ENCODE data around the gene PCK2. TPM values are rescaled to one million over a fixed set of nuclear protein-coding genes. Genes with fewer than 3 reads are reported as not detected.
A peak's percentile ranks its signal among the peaks of the same experiment; 100 is the strongest.
"Not testable (repeated sequence)": the region's sequence is repeated elsewhere in the genome, so short reads cannot be mapped to it uniquely, and the experiment has no call there.

The PCK2 gene
- 10 to 100 TPM; 26.5 to 48.0 (median 36.8) TPM for polyA plus RNA-seq (ENCODE audit: low read depth in 6 of 6)

DNA sequence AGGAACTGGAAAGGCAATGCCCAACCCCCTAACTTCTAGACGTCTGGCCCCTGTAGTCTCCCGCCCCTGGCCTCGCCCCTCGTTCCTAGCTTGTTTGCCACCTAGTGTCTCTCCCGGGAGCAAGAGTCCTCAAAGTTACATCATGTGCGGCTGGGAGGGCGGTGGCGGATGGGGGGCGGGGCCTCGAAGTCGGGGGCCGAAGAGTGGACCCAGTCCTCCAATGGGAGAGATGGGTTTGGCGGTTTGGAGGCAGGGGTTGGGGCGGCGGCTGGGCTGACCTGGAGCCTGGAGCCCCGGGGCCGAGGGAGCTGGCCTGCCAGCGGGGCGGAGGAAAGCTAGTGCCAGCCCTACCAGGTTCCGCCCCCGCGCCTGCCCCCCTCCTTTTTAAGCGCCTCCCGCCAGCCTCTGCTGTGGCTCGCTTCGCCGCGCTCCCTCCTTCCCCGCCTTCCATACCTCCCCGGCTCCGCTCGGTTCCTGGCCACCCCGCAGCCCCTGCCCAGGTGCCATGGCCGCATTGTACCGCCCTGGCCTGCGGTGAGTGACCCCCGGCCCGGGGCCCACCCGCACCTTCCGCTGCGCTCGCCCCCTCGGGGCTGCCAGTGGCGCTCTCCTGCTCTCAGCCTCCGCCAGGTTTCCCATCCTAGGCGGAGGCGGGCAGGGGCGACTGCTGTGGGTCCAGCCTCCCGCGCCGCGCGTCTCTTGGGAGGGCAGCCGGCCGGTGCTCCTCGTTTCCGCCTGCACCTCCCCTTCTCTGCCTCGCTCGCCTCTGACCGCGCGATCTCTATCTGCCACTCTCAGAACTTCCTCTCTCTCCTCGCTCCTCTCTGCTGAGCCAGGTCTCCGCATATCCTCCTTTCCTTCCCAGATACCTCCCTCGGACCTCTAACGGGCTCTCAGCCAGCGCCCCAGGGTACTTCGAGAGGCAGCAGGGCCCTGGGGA lies at the start of gene PCK2:
Gene PCK2 (plus strand): TSS at position 411 of the 940 bp plus-strand sequence. CDS start 95 bp downstream, at position 506.
- Mint-ChIP-seq H3K4me3 (peak within 1 kb of the TSS; percentile 96 to 100 (median 99)), H3K9me3 (no peaks in the 10 kb centered on the region), H3K27me3 (no peaks in the 10 kb centered on the region), H3K36me3 (peaks cover 0 to 8% of the 10 kb centered on the region in 2 donors), H3K4me1 (peaks cover 36 to 54% (median 38%) of the 10 kb centered on the region in 3 donors), H3K27ac (peak within 1 kb of the TSS; percentile 93 to 98 (median 96))
- ATAC-seq (ENCODE audit: low read depth in 2 of 2) = peak; percentile 64 to 67
- DNase-seq = peak; percentile 62

DNA sequence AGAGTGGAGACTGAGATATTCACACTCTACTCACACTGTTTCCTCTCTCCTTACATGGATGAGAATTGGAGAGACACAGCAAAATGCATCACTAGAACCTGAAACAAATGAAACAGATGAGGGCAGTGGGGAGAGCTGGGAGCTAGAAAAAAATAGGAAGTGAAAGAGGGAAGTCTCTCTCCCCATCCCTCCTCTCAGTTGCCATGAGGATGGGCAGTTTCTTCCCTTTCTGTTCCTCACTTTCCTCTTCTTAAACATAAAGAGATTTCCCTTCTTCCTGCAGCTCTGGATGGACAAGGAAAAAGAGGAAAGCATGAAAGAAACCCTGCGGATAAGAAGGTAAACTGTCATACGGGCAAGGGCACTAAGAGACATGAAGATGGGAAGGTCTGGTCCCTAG lies 45.1 kb upstream of the PCK2 start:
- H3K4me1 Mint-ChIP-seq = peaks cover 35 to 46% (median 46%) of the 10 kb centered on the region in 3 donors
- ATAC-seq (ENCODE audit: low read depth in 2 of 2) (peak; percentile 56 to 68), DNase-seq (peak; percentile 25)

GRCh38 chr14:24050753-24051152 lies 43.4 kb upstream of the PCK2 start:
- Mint-ChIP-seq H3K4me1 (peaks cover 35 to 46% (median 46%) of the 10 kb centered on the region in 3 donors), H3K4me3 (peak overlapping the region; percentile 79 to 95 (median 86)), H3K27ac (peak overlapping the region in 3 of 6 donors; percentile 12 to 74 (median 28)), H3K27me3 (peaks cover 13 to 31% (median 21%) of the 10 kb centered on the region in 3 donors)
- not testable (repeated sequence) for H3K36me3 Mint-ChIP-seq; H3K9me3 Mint-ChIP-seq; DNase-seq; ATAC-seq (ENCODE audit: low read depth in 2 of 2)

More for the DNA sequence above, 45.1 kb upstream of the PCK2 start:
- not testable (repeated sequence) for H3K36me3 Mint-ChIP-seq, H3K9me3 Mint-ChIP-seq
- Mint-ChIP-seq H3K4me3 (peak overlapping the region in 7 of 8 donors; percentile 2 to 68 (median 42)), H3K27me3 (peaks cover 8 to 19% (median 12%) of the 10 kb centered on the region in 3 donors), H3K27ac (peak overlapping the region in 3 of 6 donors; percentile 40 to 69 (median 60))

GRCh38 chr14:24051176-24051788 lies 42.8 kb upstream of the PCK2 start:
- no peak for DNase-seq
- peak; percentile 16 to 17 for ATAC-seq (ENCODE audit: low read depth in 2 of 2)
- Mint-ChIP-seq H3K36me3 (no peaks in the 10 kb centered on the region), H3K4me1 (peaks cover 35 to 46% (median 46%) of the 10 kb centered on the region in 3 donors), H3K9me3 (no peaks in the 10 kb centered on the region), H3K27ac (peak overlapping the region in 4 of 6 donors; percentile 28 to 94 (median 80)), H3K27me3 (peaks cover 13 to 33% (median 23%) of the 10 kb centered on the region in 3 donors), H3K4me3 (peak overlapping the region; percentile 79 to 95 (median 86))

GRCh38 chr14:24051789-24052655 lies 42.1 kb upstream of the PCK2 start, which contains the start of gene CARMIL3:
CARMIL3 (plus strand) TSS chr14:24052009; CDS start chr14:24052154, 145 bp downstream.
- Mint-ChIP-seq H3K27me3 (peaks cover 13 to 39% (median 30%) of the 10 kb centered on the region in 3 donors), H3K36me3 (no peaks in the 10 kb centered on the region), H3K9me3 (no peaks in the 10 kb centered on the region), H3K27ac (peak within 1 kb of the TSS in 4 of 6 donors; percentile 28 to 94 (median 80)), H3K4me3 (peak within 1 kb of the TSS; percentile 82 to 95 (median 87)), H3K4me1 (peaks cover 35 to 46% (median 46%) of the 10 kb centered on the region in 3 donors)
- peak; percentile 72 to 79 for ATAC-seq (ENCODE audit: low read depth in 2 of 2)
- peak; percentile 61 for DNase-seq

GRCh38 chr14:24052656-24053547 lies 41.2 kb upstream of the PCK2 start:
- peak overlapping the region in 1 of 6 donors; percentile 19 for H3K27ac Mint-ChIP-seq
- DNase-seq (no peak), ATAC-seq (ENCODE audit: low read depth in 2 of 2) (no peak)
- H3K9me3 Mint-ChIP-seq = no peaks in the 10 kb centered on the region
- H3K36me3 Mint-ChIP-seq = no peaks in the 10 kb centered on the region
- H3K4me3 Mint-ChIP-seq = peak overlapping the region; percentile 71 to 90 (median 84)
- peaks cover 35 to 47% (median 46%) of the 10 kb centered on the region in 3 donors for H3K4me1 Mint-ChIP-seq
- peaks cover 13 to 39% (median 30%) of the 10 kb centered on the region in 3 donors for H3K27me3 Mint-ChIP-seq

GRCh38 chr14:24053548-24054323 lies 40.4 kb upstream of the PCK2 start:
- Mint-ChIP-seq H3K4me3 (peak overlapping the region; percentile 46 to 85 (median 78)), H3K36me3 (no peaks in the 10 kb centered on the region), H3K27me3 (peaks cover 17 to 39% (median 30%) of the 10 kb centered on the region in 3 donors), H3K9me3 (no peaks in the 10 kb centered on the region), H3K27ac (peak overlapping the region in 1 of 6 donors; percentile 26), H3K4me1 (peaks cover 33 to 45% (median 43%) of the 10 kb centered on the region in 3 donors)
- ATAC-seq (ENCODE audit: low read depth in 2 of 2) (no peak), DNase-seq (no peak)

DNA sequence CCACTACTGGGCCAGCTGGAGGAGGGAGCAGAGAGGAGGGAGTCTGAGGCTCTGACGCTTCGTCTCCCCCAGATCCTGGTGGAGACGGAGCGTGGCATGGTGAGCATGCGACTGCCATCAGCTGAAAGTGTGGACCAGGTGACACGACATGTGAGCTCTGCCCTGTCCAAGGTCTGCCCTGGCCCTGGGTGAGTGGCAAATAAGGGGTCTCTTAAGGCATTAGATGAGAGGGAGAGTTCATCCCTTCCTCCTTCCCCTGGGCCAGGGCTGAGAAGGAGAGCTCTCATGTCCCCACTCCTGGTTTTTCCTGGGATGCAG lies 39.8 kb upstream of the PCK2 start:
- H3K4me1 Mint-ChIP-seq = peaks cover 28 to 39% (median 38%) of the 10 kb centered on the region in 3 donors
- H3K27me3 Mint-ChIP-seq = peaks cover 17 to 39% (median 30%) of the 10 kb centered on the region in 3 donors
- no peak for ATAC-seq (ENCODE audit: low read depth in 2 of 2)
- peak overlapping the region in 1 of 6 donors; percentile 26 for H3K27ac Mint-ChIP-seq
- peak overlapping the region in 3 of 8 donors; percentile 18 to 85 (median 44) for H3K4me3 Mint-ChIP-seq
- DNase-seq = no peak
- H3K36me3 Mint-ChIP-seq = no peaks in the 10 kb centered on the region
- H3K9me3 Mint-ChIP-seq = no peaks in the 10 kb centered on the region

- Mint-ChIP-seq H3K4me3 (peak overlapping the region in 1 of 8 donors; percentile 42), H3K36me3 (no peaks in the 10 kb centered on the region), H3K27me3 (peaks cover 17 to 39% (median 30%) of the 10 kb centered on the region in 3 donors), H3K4me1 (peaks cover 25 to 36% (median 34%) of the 10 kb centered on the region in 3 donors), H3K9me3 (no peaks in the 10 kb centered on the region), H3K27ac (no peak overlapping the region)
- DNase-seq = no peak
- no peak for ATAC-seq (ENCODE audit: low read depth in 2 of 2)
These were observed 39.5 kb upstream of the PCK2 start for GRCh38 chr14:24054646-24055045.

GRCh38 chr14:24055971-24056799 lies 37.9 kb upstream of the PCK2 start:
- H3K27ac Mint-ChIP-seq = no peak overlapping the region
- DNase-seq (no peak), ATAC-seq (ENCODE audit: low read depth in 2 of 2) (no peak)
- H3K36me3 Mint-ChIP-seq = no peaks in the 10 kb centered on the region
- peaks cover 16 to 21% (median 20%) of the 10 kb centered on the region in 3 donors for H3K4me1 Mint-ChIP-seq
- H3K4me3 Mint-ChIP-seq = no peak overlapping the region
- peaks cover 17 to 39% (median 30%) of the 10 kb centered on the region in 3 donors for H3K27me3 Mint-ChIP-seq
- no peaks in the 10 kb centered on the region for H3K9me3 Mint-ChIP-seq

All from naive B cell (primary cell).